HG03460 (cell line): ENCODE measurements around the gene HS6ST1.

Experiments used
- ATAC-seq: cut with Tn5 transposase; IDR thresholded peaks from one replicate; pipeline ENCODE4 v1.9.1; 2021; ENCODE audit not compliant: unreplicated experiment

Gene HS6ST1

GRCh38 chr2:128300151-128301020, 18.3 kb downstream of the HS6ST1 start:
- no peak for ATAC-seq

GRCh38 chr2:128299628-128300027, 19.0 kb downstream of the HS6ST1 start:
- no peak for ATAC-seq

GRCh38 chr2:128298846-128299507, 19.7 kb downstream of the HS6ST1 start:
- no peak for ATAC-seq

DNA sequence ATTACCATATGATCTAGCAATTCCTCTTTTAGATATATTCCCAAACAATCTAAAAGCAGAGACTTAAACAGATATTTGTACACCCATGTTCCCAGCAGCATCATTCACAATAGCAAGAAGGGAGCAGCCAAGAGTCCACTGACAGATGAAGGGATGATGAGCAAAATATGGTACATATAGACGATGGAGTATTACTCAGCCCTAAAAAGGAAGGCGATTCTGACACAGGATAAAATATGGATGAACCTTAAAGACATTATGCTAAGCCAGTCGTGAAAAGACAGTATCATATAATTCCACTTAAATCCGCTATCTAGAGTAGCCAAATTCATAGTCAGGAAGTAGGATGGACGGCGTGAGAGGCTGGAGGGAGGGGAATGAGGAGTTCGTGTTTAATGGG, 20.4 kb downstream of the HS6ST1 start:
- no peak for ATAC-seq

- ATAC-seq = no peak
These were observed 24.7 kb downstream of the HS6ST1 start for GRCh38 chr2:128293870-128294455.

DNA sequence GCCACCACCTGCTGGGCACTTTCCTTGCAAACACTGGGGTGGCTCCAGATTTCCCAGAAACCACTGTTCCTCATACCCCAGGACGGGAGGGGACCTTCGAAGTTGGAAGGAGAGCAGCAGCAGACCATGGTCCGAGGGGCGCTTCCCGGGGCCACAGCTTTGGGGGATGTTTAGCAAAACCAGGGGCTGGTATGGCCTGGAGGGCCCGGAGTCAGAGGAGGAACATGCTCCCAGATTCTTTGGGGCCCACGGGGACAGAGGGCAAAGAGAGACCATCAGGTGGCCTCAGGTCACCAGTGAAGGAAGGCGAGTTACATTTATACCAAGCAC, 25.3 kb downstream of the HS6ST1 start:
- ATAC-seq = no peak

DNA sequence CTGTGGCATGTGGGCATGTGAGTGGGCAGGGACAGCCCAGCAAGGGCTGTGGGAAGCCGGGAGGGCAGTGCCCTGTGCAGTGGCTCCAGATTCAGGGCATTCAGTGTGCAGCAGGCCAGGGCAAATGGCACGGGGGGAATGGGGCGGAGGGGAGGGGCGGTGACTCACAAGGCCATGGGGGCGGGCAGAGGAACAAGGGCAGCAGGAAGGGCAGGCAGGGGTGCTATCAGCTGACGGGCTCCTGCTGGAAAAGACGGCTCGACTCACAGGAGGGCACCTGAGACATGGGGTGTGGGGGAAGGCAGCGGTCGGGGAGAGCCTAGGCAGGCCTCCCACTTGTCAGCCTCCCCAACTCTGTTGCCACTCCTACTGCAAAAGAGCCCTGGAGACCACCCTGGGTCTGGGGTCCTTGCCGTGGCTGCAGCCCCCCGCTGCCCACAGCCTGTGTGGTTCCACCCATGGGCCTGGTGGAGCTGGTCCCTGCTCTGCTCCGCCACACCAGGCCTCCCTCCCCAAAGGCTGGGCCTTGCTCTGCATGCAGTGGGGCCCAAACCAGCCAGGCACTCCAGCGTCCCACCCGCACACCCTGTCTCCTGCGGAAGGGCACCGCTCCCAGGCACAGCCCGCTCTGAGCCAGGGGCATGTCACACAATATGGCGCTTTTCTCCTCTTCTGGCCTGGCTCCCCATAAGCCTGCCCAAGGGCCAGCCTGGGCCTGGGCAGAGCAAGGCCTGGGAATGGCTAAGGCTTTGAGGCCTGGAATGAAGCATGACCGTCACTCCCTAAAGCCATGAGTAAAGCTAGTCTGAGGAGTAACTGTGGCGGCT, 25.9 kb downstream of the HS6ST1 start:
- ATAC-seq = no peak

- ATAC-seq = no peak
These were observed 26.6 kb downstream of the HS6ST1 start for GRCh38 chr2:128291844-128292598.

GRCh38 chr2:128291161-128291843, 27.4 kb downstream of the HS6ST1 start:
- peak; percentile 48 for ATAC-seq

GRCh38 chr2:128290356-128290755, 28.3 kb downstream of the HS6ST1 start:
- no peak for ATAC-seq

DNA sequence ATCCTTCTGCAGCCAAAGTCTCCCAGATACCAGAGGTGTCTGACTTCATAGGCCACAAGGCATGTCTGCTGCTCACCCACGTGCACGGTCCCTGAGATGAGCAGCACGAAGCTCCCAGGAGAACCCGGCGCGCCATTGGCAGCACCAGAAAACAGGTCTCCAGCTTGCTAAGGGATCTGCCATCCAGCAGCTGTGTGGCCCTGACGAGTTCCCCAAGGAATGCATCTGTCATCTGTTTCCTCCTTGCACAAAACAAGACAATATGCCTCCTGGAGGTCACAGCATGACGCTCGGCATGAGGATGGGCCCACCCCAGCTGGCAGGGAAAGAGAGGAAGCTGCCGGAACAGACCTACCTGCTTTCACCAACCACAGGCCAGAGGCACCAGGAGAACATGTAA, 29.2 kb downstream of the HS6ST1 start:
- ATAC-seq = no peak

DNA sequence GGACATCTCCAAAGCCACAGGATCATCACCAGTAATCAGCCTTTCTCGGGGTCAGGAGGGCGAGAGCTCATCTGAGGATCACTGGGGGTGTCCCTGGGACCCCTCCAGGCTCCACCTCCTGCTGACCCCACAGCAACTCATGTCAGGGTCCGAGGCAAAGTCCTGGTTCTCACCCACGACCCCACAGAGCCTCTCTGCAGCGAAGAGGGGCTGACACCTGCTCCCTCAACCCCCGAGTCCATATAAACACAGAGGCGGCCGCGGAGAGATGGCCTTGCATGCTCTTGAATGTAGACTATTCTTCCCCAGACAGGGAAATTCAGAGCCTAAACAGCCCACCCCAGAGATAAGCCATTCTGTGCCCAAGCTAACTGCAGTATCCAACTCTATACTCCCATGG, 29.9 kb downstream of the HS6ST1 start:
- no peak for ATAC-seq

- no peak for ATAC-seq
These were observed 30.6 kb downstream of the HS6ST1 start for GRCh38 chr2:128287780-128288735.

- no peak for ATAC-seq
These were observed 31.5 kb downstream of the HS6ST1 start for GRCh38 chr2:128286905-128287779.

DNA sequence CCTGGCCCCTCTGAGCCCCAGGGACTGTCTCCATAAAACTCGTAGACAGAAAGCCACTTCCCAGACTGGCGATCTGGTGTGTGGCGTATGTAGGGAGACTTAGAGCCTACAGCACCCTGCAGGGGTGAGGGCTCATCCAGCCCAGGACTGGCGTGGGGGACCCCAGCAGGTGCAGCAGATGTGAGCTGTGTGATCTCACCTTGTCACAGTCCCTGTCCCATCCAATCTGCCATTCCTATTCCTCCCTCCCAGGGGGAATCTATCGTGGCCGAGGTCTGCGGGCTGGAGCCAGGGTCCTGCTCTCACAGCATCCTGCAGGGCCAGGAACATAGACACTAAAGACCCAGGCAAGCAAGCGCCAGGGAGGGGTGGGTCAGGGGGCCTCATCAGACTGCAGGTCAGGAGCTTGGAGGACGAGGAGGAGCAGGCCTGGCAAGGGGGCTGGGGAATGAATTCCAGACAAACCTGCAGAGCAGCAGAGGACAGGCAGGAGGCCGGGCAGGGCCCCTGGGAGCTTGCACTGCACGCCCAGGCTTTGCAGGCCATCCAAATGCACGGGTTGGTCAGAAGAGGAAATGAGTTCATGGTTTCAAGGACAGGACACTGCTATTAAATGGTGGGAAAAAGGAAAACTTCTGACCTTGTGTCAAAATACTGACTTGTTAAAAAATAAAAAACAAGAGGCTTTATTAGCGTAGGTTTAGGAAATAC, 32.5 kb downstream of the HS6ST1 start:
- no peak for ATAC-seq

GRCh38 chr2:128285329-128285931, 33.2 kb downstream of the HS6ST1 start:
- ATAC-seq = no peak

DNA sequence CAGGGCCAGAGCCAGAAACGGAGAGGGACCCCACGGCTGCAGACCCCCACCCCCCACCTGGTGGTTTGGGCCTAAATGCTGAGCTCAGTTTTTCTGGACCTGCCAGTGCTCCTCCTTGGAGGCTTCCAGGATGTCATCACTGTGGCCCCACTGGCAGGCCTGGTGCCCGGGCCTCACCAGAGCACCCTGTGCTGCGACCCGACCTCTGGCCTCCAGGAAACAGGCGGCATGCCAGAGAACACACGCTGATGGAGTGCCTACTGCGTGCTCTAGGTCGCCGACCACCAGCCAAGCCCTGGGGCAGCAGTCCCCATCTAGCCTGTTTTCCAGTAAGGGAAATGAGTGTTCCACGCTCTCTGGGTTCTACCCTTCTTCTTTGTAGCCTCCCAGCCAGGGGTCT, 33.8 kb downstream of the HS6ST1 start:
- no peak for ATAC-seq
